ENCODE data around the gene ZIC5. TPM values are rescaled to one million over a fixed set of nuclear protein-coding genes. Genes with fewer than 3 reads are reported as not detected.

ZIC5 gene
- total RNA-seq, 1 donor from 2014 or later: not detected

GRCh38 chr13:99985241-99985874, 13.8 kb upstream of the ZIC5 start:
- FAIRE-seq: no peak

GRCh38 chr13:99984461-99985240, 13.1 kb upstream of the ZIC5 start:
- no peak overlapping the region for H3K4me3 ChIP-seq (ENCODE audit: low read depth, low read length)
- FAIRE-seq (no peak), DNase-seq (ENCODE audit: low read depth) (no peak)
- peaks cover 63% of the 10 kb centered on the region for H3K27me3 ChIP-seq (ENCODE audit: control insufficient read depth, insufficient read depth, low read length)
- no peaks in the 10 kb centered on the region for H3K36me3 ChIP-seq (ENCODE audit: control insufficient read depth, insufficient read depth, low read length)
- no peak for TF ChIP-seq CTCF (IDR thresholded peaks at IDR 0.05; ENCODE audit: insufficient read depth, low read length, severe bottlenecking)

More at GRCh38 chr13:99985241-99985874, 13.8 kb upstream of the ZIC5 start:
- H3K27me3 ChIP-seq (ENCODE audit: control insufficient read depth, insufficient read depth, low read length): peaks cover 66% of the 10 kb centered on the region
- no peak overlapping the region for H3K4me3 ChIP-seq (ENCODE audit: low read depth, low read length)
- H3K36me3 ChIP-seq (ENCODE audit: control insufficient read depth, insufficient read depth, low read length): no peaks in the 10 kb centered on the region
- TF ChIP-seq CTCF (IDR thresholded peaks at IDR 0.05; ENCODE audit: insufficient read depth, low read length, severe bottlenecking): no peak
- no peak for DNase-seq (ENCODE audit: low read depth)

- FAIRE-seq (no peak), DNase-seq (ENCODE audit: low read depth) (no peak)
- H3K27me3 ChIP-seq (ENCODE audit: control insufficient read depth, insufficient read depth, low read length): peaks cover 62% of the 10 kb centered on the region
- no peak for TF ChIP-seq CTCF (IDR thresholded peaks at IDR 0.05; ENCODE audit: insufficient read depth, low read length, severe bottlenecking)
- no peaks in the 10 kb centered on the region for H3K36me3 ChIP-seq (ENCODE audit: control insufficient read depth, insufficient read depth, low read length)
- H3K4me3 ChIP-seq (ENCODE audit: low read depth, low read length): no peak overlapping the region
Observed at GRCh38 chr13:99983499-99984401, 12.2 kb upstream of the ZIC5 start.

- DNase-seq (ENCODE audit: low read depth): no peak
- no peak overlapping the region for H3K4me3 ChIP-seq (ENCODE audit: low read depth, low read length)
- no peak for TF ChIP-seq CTCF (IDR thresholded peaks at IDR 0.05; ENCODE audit: insufficient read depth, low read length, severe bottlenecking)
- H3K36me3 ChIP-seq (ENCODE audit: control insufficient read depth, insufficient read depth, low read length): no peaks in the 10 kb centered on the region
- FAIRE-seq: no peak
- H3K27me3 ChIP-seq (ENCODE audit: control insufficient read depth, insufficient read depth, low read length): peaks cover 64% of the 10 kb centered on the region
Observed at GRCh38 chr13:99982731-99983498, 11.3 kb upstream of the ZIC5 start.

- Histone ChIP-seq H3K36me3 (ENCODE audit: control insufficient read depth, insufficient read depth, low read length) (no peaks in the 10 kb centered on the region), H3K4me3 (ENCODE audit: low read depth, low read length) (peak overlapping the region; percentile 47), H3K27me3 (ENCODE audit: control insufficient read depth, insufficient read depth, low read length) (peaks cover 64% of the 10 kb centered on the region)
- TF ChIP-seq CTCF (IDR thresholded peaks at IDR 0.05; ENCODE audit: insufficient read depth, low read length, severe bottlenecking): no peak
- FAIRE-seq (no peak), DNase-seq (ENCODE audit: low read depth) (no peak)
Observed at GRCh38 chr13:99982036-99982730, 10.6 kb upstream of the ZIC5 start.

Measured in bronchial epithelial cell (primary cell).